GM23338 (cell line): ENCODE data around the gene KCTD18. TPM values are rescaled to one million over a fixed set of nuclear protein-coding genes. Genes with fewer than 3 reads are reported as not detected.

Source experiments
- ATAC-seq: fragments of 200-7000 bp; cut with Tn5 transposase; 3 replicates; pipeline ENCODE4 v1.9.1; 2020
- DNase-seq: peaks from one replicate; pipeline ENCODE4 v3.0.0-alpha.2; 2015; ENCODE audit warnings: low spot score
- H2AFZ ChIP-seq: fragments of 200-600 bp; sonication (generic); 2 replicates; pipeline ENCODE4 v1.8.0; 2016; ENCODE audit warnings: antibody characterized with exemption, mild to moderate bottlenecking, moderate library complexity
- H3F3A ChIP-seq: fragments of 200-600 bp; sonication (generic); replicated peaks from 2 replicates; pipeline ENCODE4 v1.8.0; 2017; ENCODE audit warnings: antibody characterized with exemption, mixed run types, low read depth
- H3K27ac ChIP-seq: fragments of 200-600 bp; sonication (generic); 2 replicates; pipeline ENCODE4 v1.6.1; 2016; ENCODE audit warnings: low read depth
- H3K27me3 ChIP-seq: fragments of 200-600 bp; sonication (generic); 2 replicates; pipeline ENCODE4 v1.8.0; 2016; ENCODE audit warnings: mild to moderate bottlenecking, mixed run types, moderate library complexity; ENCODE audit not compliant: insufficient read depth
- H3K36me3 ChIP-seq: fragments of 200-600 bp; sonication (generic); 2 replicates; pipeline ENCODE4 v1.8.0; 2016; ENCODE audit warnings: mild to moderate bottlenecking; ENCODE audit not compliant: insufficient read depth
- H3K4me1 ChIP-seq: fragments of 200-600 bp; sonication (generic); 2 replicates; pipeline ENCODE4 v1.8.0; 2016; ENCODE audit warnings: mild to moderate bottlenecking, moderate library complexity; ENCODE audit not compliant: insufficient read depth
- H3K4me2 ChIP-seq: fragments of 200-600 bp; sonication (generic); 2 replicates; pipeline ENCODE4 v1.7.1; 2017; ENCODE audit warnings: mixed run types
- H3K4me3 ChIP-seq: fragments of 200-600 bp; sonication (generic); 2 replicates; pipeline ENCODE4 v1.6.1; 2016; ENCODE audit warnings: mixed run types
- H3K79me2 ChIP-seq: fragments of 200-600 bp; sonication (generic); replicated peaks from 2 replicates; pipeline ENCODE4 v1.8.0; 2017; ENCODE audit warnings: mild to moderate bottlenecking; ENCODE audit not compliant: insufficient read depth
- H3K9me2 ChIP-seq: fragments of 200-600 bp; sonication (generic); 2 replicates; pipeline ENCODE4 v1.8.0; 2017; ENCODE audit not compliant: insufficient read depth
- H4K20me1 ChIP-seq: fragments of 200-600 bp; sonication (generic); replicated peaks from 2 replicates; pipeline ENCODE4 v1.8.0; 2017; ENCODE audit warnings: mild to moderate bottlenecking; ENCODE audit not compliant: insufficient read depth
- H3K27ac Mint-ChIP-seq: 2 replicates; pipeline ENCODE4 v1.8.0; 2020; ENCODE audit warnings: inconsistent platforms, mild to moderate bottlenecking, moderate library complexity, mixed read lengths
- H3K27me3 Mint-ChIP-seq: 3 replicates; pipeline ENCODE4 v1.8.0; 2022; ENCODE audit warnings: low read depth, mild to moderate bottlenecking, moderate library complexity, mixed read lengths, inconsistent platforms; ENCODE audit not compliant: insufficient read depth, poor library complexity
- H3K36me3 Mint-ChIP-seq: 3 replicates; pipeline ENCODE4 v1.8.0; 2021; ENCODE audit warnings: low read depth, mild to moderate bottlenecking, inconsistent platforms, moderate library complexity, mixed read lengths
- H3K4me1 Mint-ChIP-seq: 3 replicates; pipeline ENCODE4 v1.8.0; 2020; ENCODE audit warnings: mild to moderate bottlenecking, inconsistent platforms, mixed read lengths
- H3K4me3 Mint-ChIP-seq: 3 replicates; pipeline ENCODE4 v1.8.0; 2021; ENCODE audit warnings: moderate library complexity, mild to moderate bottlenecking, inconsistent platforms, mixed read lengths
- H3K9me3 Mint-ChIP-seq: 3 replicates; pipeline ENCODE4 v1.8.0; 2020; ENCODE audit warnings: moderate library complexity, mild to moderate bottlenecking, inconsistent platforms, mixed read lengths
- CREB1 ChIP-seq: fragments of 250-450 bp; sonication (Bioruptor Pico); IDR thresholded peaks from 2 replicates; pipeline ENCODE4 v1.5.0; 2020; ENCODE audit warnings: low read depth, mild to moderate bottlenecking, moderate library complexity
- CTCF ChIP-seq, 2 experiments: fragments of 200-600 bp in 1 of 2; sonication (generic) in 1 of 2; conservative IDR thresholded peaks; 2 replicates each; pipeline versions ENCODE4 v1.5.1 to v1.6.1; 2016 to 2017; ENCODE audit warnings: antibody characterized with exemption in 2 of 2, low read depth in 2 of 2, mild to moderate bottlenecking in 2 of 2, moderate library complexity in 1 of 2
- ETS1 ChIP-seq: IDR thresholded peaks from 2 replicates; pipeline ENCODE4 v1.6.1; 2016; ENCODE audit warnings: antibody characterized with exemption
- EZH2 ChIP-seq: fragments of 200-600 bp; sonication (generic); IDR thresholded peaks from one replicate; pipeline ENCODE4 v1.8.0; 2017; ENCODE audit warnings: antibody characterized with exemption, mild to moderate bottlenecking, low read depth; ENCODE audit not compliant: unreplicated experiment
- EZH2phosphoT487 ChIP-seq: fragments of 200-600 bp; sonication (generic); IDR thresholded peaks from one replicate; pipeline ENCODE4 v1.8.1; 2018; ENCODE audit warnings: antibody characterized with exemption; ENCODE audit not compliant: unreplicated experiment
- JUNB ChIP-seq: IDR thresholded peaks from one replicate; pipeline ENCODE4 v1.6.1; 2016; ENCODE audit warnings: antibody characterized with exemption; ENCODE audit not compliant: unreplicated experiment
- NANOG ChIP-seq: IDR thresholded peaks from 2 replicates; pipeline ENCODE4 v1.6.1; 2016; ENCODE audit warnings: antibody characterized with exemption, borderline replicate concordance
- POLR2AphosphoS5 ChIP-seq: IDR thresholded peaks from 2 replicates; pipeline ENCODE4 v1.6.1; 2016; ENCODE audit warnings: antibody characterized with exemption, low read depth
- REST ChIP-seq: IDR thresholded peaks from one replicate; pipeline ENCODE4 v1.6.1; 2018; ENCODE audit warnings: antibody characterized with exemption; ENCODE audit not compliant: unreplicated experiment
- STAT1 ChIP-seq: IDR thresholded peaks from one replicate; pipeline ENCODE4 v1.6.1; 2016; ENCODE audit warnings: antibody characterized with exemption; ENCODE audit not compliant: unreplicated experiment
- ZNF114 ChIP-seq: fragments of 250-450 bp; sonication (Bioruptor Pico); IDR thresholded peaks from 2 replicates; pipeline ENCODE4 v1.5.0; 2020; ENCODE audit warnings: mild to moderate bottlenecking, moderate library complexity
- ZNF331 ChIP-seq: fragments of 250-450 bp; sonication (Bioruptor Pico); IDR thresholded peaks from 2 replicates; pipeline ENCODE4 v1.5.0; 2020; ENCODE audit warnings: low read depth, mild to moderate bottlenecking, moderate library complexity
- ZNF462 ChIP-seq: fragments of 250-450 bp; sonication (Bioruptor Pico); IDR thresholded peaks from 2 replicates; pipeline ENCODE4 v1.5.0; 2020; ENCODE audit warnings: mild to moderate bottlenecking, moderate library complexity
- polyA plus RNA-seq: library from polyadenylated mRNA; unstranded; fragments of >200 nt; fragmentation: Nextera tagmentation; extraction: Ambion mirVana; gene quantifications from 2 replicates; pipeline ENCODE4 v1.2.1, GENCODE V29; 2016
- total RNA-seq: library from RNA; depleted of rRNA; stranded (reverse); fragments of >200 nt; shearing (Covaris generic); gene quantifications from 2 replicates; pipeline ENCODE4 v1.2.3, GENCODE V29; 2014

KCTD18 gene
- total and polyA plus RNA-seq, 2 experiments from 2014 or later: 3.3 to 4.7 TPM

- Histone ChIP-seq H3K4me2 (no peak overlapping the region), H3K27me3 (no peaks in the 10 kb centered on the region), H3K79me2 (no peaks in the 10 kb centered on the region), H3K4me3 (no peak overlapping the region), H3K36me3 (peaks cover 18% of the 10 kb centered on the region), H4K20me1 (0 out of 2 replicates have a peak, but pooled peaks cover 2% of the 10 kb centered on the region), H3K4me1 (no peaks in the 10 kb centered on the region), H3K9me2 (no peaks in the 10 kb centered on the region), H3F3A (no peaks in the 10 kb centered on the region), H2AFZ (no peak overlapping the region), H3K27ac (no peak overlapping the region)
- DNase-seq: no peak
- Mint-ChIP-seq H3K4me1 (no peaks in the 10 kb centered on the region), H3K4me3 (no peak overlapping the region), H3K36me3 (peaks cover 62% of the 10 kb centered on the region), H3K27ac (no peak overlapping the region), H3K27me3 (no peaks in the 10 kb centered on the region), H3K9me3 (no peaks in the 10 kb centered on the region)
- no peak for ATAC-seq
- no peak for TF ChIP-seq ETS1
- TF ChIP-seq EZH2: no peak
- TF ChIP-seq EZH2phosphoT487: no peak
- TF ChIP-seq ZNF114 (CRISPR knock-in tag): no peak
- TF ChIP-seq ZNF331 (CRISPR knock-in tag): no peak
- no peak for TF ChIP-seq CREB1
- TF ChIP-seq NANOG: no peak
- no peak for TF ChIP-seq REST
- TF ChIP-seq JUNB: no peak
- no peak for TF ChIP-seq ZNF462 (CRISPR knock-in tag)
- TF ChIP-seq STAT1: no peak
- TF ChIP-seq CTCF (conservative IDR thresholded peaks at IDR 0.05; ENCODE audit: low read depth in 2 of 2): no peak
- no peak for TF ChIP-seq POLR2AphosphoS5
Observed at GRCh38 chr2:200540793-200541192, 30.9 kb upstream of the KCTD18 start.
